LoVo (cell line): Measurements from ENCODE around the gene PARP16.
"Not testable (repeated sequence)": the region's sequence is repeated elsewhere in the genome, so short reads cannot be mapped to it uniquely, and the experiment has no call there.

Experiments
- DNase-seq: peaks from one replicate; pipeline ENCODE4 v3.0.0-alpha.2; 2016; ENCODE audit warnings: low spot score

The PARP16 gene

DNA sequence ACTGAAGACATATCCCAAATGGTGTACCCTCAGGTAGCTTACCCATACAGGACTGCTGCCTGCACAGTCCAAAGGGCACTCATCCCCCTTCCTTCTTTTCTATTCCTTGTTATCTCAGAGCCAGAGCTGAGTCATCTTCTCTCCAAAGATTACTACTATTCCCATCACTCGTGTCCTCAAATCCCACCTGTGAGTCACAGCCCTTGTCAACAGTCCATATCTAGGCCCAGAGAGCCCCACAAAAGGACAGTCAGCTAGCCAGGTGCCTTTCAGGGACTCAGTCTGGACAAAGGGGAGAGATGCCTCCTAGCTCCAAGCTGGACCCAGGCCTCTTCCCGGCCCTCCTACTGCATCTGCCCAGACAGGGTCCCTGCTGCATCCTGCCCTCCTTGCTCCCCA, 11.0 kb downstream of the PARP16 start:
- peak; percentile 66 for DNase-seq

DNA sequence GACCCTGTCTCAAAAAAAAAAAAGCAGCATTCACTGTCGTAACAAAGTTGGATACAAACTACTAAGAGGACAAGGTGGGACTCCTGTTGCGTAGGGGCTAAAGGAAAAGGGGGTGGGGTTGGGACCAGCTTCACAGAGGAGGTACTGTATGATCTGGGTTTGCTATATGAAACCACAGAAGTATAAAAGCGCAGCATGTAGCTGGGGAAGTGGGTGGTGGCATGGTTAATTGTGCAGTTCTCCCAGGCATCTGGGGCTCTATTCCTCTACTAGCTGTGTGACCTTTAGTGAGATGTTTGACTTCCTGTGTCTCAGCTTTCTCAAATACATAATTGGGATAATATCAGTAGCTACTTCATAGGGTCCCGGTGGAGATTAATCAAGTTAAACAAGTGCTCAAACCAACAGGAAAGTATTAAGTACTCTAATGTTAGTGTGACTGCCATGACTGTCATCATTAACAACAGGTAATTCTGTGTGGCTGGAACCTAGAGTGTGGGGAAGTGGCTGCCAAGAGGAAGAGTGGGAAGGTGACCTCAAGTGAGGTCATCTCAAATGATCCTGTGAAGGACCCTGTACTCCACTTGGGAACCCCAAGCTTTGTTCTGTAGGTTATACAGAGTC, 11.5 kb downstream of the PARP16 start:
- DNase-seq, result no peak

GRCh38 chr15:65270811-65271545, 15.7 kb downstream of the PARP16 start:
- not testable (repeated sequence) for DNase-seq

DNA sequence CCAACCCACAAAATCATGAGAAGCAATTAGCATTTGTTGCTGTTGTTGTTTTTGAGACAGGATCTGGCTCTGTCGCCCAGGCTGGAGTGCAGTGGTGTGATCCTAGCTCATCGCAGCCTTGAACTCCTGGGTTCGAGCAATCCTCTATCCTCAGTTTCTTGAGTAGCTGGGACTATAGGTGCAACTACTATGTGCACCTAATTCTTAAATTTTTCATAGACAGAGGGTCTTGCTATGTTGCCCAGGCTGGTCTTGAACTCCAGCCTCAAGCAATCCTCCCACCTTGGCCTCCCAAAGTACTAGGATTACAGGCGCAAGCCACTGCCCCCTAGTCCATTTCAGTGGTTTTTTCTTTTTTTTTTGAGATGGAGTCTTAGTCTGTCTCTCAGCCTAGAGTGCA, 18.3 kb downstream of the PARP16 start:
- no peak for DNase-seq

- DNase-seq, result no peak
Observed at GRCh38 chr15:65266469-65266868, 20.2 kb downstream of the PARP16 start.

DNA sequence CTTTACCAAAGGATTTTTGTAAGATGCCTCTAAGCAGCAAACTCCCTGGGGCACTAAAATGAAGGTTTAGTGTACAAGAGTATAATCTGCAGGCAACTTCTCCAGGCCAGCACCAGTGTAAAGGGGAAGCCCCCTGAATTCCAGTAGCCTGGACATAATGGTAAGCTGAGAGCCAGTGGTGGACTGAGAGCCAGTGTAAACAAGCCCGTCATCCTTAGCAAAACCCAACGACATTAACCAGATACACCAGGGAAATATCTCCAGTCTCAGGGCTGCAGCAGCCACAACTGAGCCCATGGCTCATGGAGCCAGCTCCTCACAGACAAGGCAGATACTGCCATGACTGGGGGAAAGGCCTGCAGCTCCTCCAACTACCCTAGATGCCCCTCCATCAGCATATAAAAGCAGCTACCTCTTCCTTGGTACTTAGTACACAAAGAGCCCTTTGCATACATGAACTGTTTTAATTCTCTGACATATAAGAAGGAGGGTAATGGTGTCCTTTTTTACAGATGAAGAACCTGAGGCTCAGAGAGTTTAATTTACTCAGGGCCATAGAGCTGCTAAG, 21.7 kb downstream of the PARP16 start:
- DNase-seq, result no peak

DNA sequence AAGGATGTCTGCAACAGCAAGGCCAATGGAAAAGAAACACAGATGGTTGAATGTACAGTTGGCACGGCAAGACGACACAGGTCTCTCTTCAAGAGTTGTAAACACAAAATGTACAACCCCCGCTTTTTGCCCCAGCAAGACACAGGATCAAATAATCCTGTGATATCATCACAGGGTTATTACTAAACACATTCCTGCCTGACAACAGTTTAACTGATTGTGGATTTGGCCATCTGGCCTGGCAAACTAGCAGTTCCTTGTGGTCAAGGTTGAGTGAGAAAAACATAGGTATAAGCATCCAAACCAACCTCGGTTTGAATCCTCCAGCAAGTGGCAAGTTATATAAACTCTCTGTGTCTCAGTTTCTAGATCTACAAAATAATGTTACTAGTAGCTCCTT, 23.4 kb downstream of the PARP16 start:
- DNase-seq, result no peak

GRCh38 chr15:65260968-65261367, 25.7 kb downstream of the PARP16 start:
- DNase-seq, result no peak

GRCh38 chr15:65259367-65259797, 27.3 kb downstream of the PARP16 start:
- DNase-seq, result no peak

- no peak for DNase-seq
Observed at GRCh38 chr15:65258375-65259262, 28.1 kb downstream of the PARP16 start.

- DNase-seq, result no peak
Observed at GRCh38 chr15:65255486-65256140, 31.1 kb downstream of the PARP16 start.

- DNase-seq, result no peak
Observed at GRCh38 chr15:65254758-65255157, 31.9 kb downstream of the PARP16 start.

DNA sequence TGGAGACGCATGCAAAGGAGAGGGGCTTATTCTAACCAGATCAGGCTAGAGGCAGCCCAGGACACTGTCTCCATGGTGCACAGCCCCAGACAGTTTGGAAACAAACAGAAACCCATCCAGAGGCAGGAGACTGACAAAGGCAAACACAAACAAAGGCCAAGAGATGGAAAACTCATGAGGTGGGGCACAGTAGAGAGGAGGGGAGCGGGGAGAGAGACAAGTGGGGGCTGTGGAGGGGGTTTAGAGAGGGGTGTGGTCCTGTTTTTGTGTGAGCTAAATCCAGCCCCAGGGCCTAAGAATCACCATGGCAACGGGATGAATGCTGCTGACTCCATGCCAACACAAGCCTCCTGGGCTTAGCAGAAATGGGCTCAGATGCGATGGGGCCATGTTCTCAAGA, 32.3 kb downstream of the PARP16 start:
- no peak for DNase-seq

DNA sequence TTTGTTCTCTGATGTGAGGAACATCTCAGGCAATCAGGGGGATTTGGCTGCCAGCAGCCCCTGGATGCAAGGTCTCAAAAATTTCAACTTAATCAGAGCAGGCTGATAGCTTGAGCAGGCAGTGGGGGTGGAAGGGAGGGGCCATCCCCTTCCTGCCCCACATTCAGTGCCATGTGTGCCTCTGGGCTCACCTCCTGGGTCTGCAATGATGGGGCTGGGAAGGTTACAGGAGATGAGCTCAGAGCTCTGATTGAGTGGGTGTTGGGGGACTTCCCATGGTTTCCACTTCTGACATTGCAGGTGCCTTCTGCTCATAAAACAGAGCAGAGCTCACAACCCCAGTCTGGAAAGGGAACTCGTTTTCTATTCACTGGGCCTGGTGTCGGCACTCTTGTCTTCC, 37.0 kb downstream of the PARP16 start:
- DNase-seq, result no peak

- DNase-seq, result no peak
Observed at GRCh38 chr15:65248511-65249255, 38.0 kb downstream of the PARP16 start.

GRCh38 chr15:65246939-65247338, 39.7 kb downstream of the PARP16 start:
- no peak for DNase-seq

GRCh38 chr15:65246026-65246714, 40.5 kb downstream of the PARP16 start:
- DNase-seq, result no peak

GRCh38 chr15:65245096-65245856, 41.4 kb downstream of the PARP16 start:
- no peak for DNase-seq

DNA sequence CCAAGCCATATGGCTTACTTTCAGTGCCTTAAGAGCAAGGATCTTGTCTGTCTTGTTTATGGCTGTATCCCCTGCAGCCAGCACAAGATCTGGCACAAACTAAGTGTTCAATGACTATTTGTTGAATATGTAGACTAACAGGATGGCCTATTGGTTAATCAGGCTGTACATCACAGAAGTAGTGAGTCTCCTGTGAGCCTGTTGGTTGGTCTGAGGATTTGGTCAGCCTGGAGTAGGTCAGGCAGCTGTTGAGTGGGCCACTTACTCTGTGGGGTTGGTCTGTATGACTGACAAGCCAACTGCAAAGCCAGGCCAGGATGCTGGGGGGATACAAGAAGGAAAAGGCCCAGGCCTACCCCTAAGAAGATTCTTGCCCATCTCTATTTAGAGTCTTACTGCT, 42.0 kb downstream of the PARP16 start:
- no peak for DNase-seq

GRCh38 chr15:65236443-65236842, 50.2 kb downstream of the PARP16 start:
- not testable (repeated sequence) for DNase-seq
